Immature natural killer cell (primary cell): Measurements from ENCODE around the gene PAQR9. TPM values are rescaled to one million over a fixed set of nuclear protein-coding genes. Genes with fewer than 3 reads are reported as not detected.

Source experiments
- DNase-seq, 3 donors: peaks; one replicate each; pipeline ENCODE4 v3.0.0; 2022; ENCODE audit warnings: mixed read lengths in 1 of 3
- H3K27ac Mint-ChIP-seq, 6 donors: one replicate each; pipeline ENCODE4 v1.8.0; 2020; ENCODE audit warnings: mixed read lengths in 6 of 6, mild to moderate bottlenecking in 5 of 6, inconsistent platforms in 4 of 6, moderate library complexity in 3 of 6
- H3K27me3 Mint-ChIP-seq, 3 donors: one replicate each; pipeline ENCODE4 v1.8.0; 2020 to 2021; ENCODE audit warnings: low read depth in 3 of 3, mild to moderate bottlenecking in 3 of 3, mixed read lengths in 3 of 3, moderate library complexity in 3 of 3, inconsistent platforms in 1 of 3
- H3K36me3 Mint-ChIP-seq, 3 donors: one replicate each; pipeline ENCODE4 v1.8.0; 2020; ENCODE audit warnings: mixed read lengths in 3 of 3, inconsistent platforms in 2 of 3, mild to moderate bottlenecking in 2 of 3
- H3K4me1 Mint-ChIP-seq, 2 donors: one replicate each; pipeline ENCODE4 v1.8.0; 2020; ENCODE audit warnings: inconsistent platforms in 2 of 2, mild to moderate bottlenecking in 2 of 2, mixed read lengths in 2 of 2, moderate library complexity in 1 of 2
- H3K4me3 Mint-ChIP-seq, 5 donors: one replicate each; pipeline ENCODE4 v1.8.0; 2020; ENCODE audit warnings: mild to moderate bottlenecking in 5 of 5, mixed read lengths in 5 of 5, inconsistent platforms in 3 of 5, moderate library complexity in 3 of 5
- H3K9me3 Mint-ChIP-seq, 6 donors: one replicate each; pipeline ENCODE4 v1.8.0; 2020; ENCODE audit warnings: mild to moderate bottlenecking in 6 of 6, mixed read lengths in 6 of 6, inconsistent platforms in 4 of 6, moderate library complexity in 3 of 6
- polyA plus RNA-seq, 3 donors: library from polyadenylated mRNA; unstranded; fragments of 300-500 nt; fragmentation: Illumina TruSeq; gene quantifications; one replicate each; pipeline ENCODE4 v1.2.3, GENCODE V29; 2021

Gene PAQR9, protein sequence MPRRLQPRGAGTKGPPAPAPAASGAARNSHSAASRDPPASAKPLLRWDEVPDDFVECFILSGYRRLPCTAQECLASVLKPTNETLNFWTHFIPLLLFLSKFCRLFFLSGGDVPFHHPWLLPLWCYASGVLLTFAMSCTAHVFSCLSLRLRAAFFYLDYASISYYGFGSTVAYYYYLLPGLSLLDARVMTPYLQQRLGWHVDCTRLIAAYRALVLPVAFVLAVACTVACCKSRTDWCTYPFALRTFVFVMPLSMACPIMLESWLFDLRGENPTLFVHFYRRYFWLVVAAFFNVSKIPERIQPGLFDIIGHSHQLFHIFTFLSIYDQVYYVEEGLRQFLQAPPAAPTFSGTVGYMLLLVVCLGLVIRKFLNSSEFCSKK
- not detected for polyA plus RNA-seq

DNA sequence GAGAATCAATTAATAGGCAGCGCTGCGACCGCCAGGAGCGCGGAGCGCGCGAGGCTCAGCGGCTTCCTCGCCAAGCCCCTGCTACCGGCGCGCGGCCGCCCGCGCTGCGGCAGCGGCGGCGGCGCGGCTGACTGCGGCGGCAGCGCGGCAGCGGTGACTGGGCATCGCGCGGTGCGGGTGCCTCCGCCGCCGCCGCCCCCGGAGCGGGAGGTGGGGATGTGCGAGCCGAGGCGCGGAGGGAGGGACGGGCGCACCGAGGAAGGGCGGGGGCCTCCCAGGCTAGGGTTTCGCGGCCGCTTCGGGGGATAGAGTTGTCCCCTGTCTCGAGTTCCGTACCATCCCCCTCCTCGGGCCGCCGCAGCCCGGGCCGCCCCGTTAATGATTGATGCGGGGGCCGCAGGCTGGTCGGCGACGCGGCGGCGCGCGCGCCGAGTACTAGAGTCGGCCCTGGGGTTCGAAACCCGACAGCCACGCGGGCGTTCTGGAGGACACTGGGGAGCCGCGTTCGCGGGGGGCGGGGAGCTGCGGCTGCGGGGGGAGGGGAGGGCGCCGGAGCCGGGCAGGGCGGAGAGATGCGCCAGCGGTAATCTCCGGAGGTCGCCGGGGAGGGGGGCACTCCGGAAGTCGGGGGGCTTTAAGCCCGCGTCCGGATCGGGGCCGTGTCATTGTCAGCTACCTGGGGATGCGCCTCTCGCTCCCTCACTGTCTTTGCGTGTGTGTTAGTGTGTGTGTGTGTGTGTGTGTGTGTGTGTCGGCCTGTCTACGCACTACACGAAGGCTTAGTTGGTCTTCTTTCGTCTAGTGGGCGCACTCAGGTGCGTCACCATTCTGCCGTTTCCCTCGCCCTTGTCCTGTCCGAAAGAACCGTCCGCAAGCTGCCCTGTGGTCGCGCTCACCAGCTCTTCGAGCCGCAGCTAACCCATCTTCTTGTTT lies at the start of gene PAQR9:
Gene PAQR9 (minus strand): TSS at position 159 of the 933 bp plus-strand sequence. CDS start 338 bp downstream, outside the sequence.
- Mint-ChIP-seq H3K4me1 (peaks cover 18 to 21% of the 10 kb centered on the region in 2 donors), H3K27ac (no peak within 1 kb of the TSS), H3K9me3 (peaks cover 0 to 3% (median 0%) of the 10 kb centered on the region in 6 donors), H3K36me3 (peaks cover 0 to 4% (median 4%) of the 10 kb centered on the region in 3 donors), H3K4me3 (peak within 1 kb of the TSS; percentile 68 to 88 (median 81)), H3K27me3 (peaks cover 13 to 30% (median 24%) of the 10 kb centered on the region in 3 donors)
- peak in 1 of 3 donors; percentile 4 for DNase-seq

DNA sequence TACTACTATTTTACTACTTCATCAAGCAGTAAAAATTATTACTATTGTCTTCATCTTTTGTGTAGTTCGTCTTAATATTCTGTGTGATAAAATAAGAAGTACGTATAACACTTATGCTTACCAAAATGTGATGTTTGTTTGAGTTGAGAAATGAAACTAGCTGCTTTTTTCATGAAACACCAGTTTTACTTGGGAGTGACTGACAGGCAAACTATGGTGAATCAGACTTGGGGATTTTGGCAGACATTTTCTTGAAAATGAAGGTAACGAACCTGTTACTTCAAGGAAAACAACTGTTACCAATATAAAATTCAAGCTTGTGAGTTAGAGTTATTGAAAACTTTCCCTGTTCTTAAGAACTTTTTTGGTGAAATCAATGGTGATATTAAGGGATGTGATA lies 48.2 kb upstream of the PAQR9 start:
- no peak for DNase-seq
- H3K27me3 Mint-ChIP-seq, result no peaks in the 10 kb centered on the region
- peaks cover 37 to 74% of the 10 kb centered on the region in 2 donors for H3K4me1 Mint-ChIP-seq
- H3K36me3 Mint-ChIP-seq, result peaks cover 3 to 9% (median 4%) of the 10 kb centered on the region in 3 donors
- H3K4me3 Mint-ChIP-seq, result no peak overlapping the region
- no peak overlapping the region for H3K27ac Mint-ChIP-seq
- no peaks in the 10 kb centered on the region for H3K9me3 Mint-ChIP-seq

DNA sequence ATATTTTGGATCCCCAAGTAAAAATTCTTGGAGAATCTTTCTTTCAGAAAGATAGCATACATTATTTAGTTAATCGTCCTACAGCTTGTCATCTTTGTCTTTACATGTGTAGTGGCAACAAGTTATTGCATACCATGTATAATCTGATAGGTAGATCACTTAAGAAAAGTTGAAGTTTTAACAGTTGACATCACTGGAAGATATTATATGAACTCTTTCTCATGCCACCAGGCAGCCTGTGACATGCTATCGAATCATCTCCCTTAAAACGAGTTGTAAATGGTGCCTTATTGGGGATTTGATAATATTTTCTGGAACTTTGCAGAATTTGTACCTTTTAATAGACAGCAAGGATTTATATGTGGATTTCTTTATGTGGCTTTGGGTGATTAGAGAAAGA lies 46.5 kb upstream of the PAQR9 start:
- peaks cover 0 to 4% (median 0%) of the 10 kb centered on the region in 3 donors for H3K36me3 Mint-ChIP-seq
- H3K4me3 Mint-ChIP-seq, result no peak overlapping the region
- peaks cover 0 to 3% (median 0%) of the 10 kb centered on the region in 3 donors for H3K27me3 Mint-ChIP-seq
- H3K4me1 Mint-ChIP-seq, result peaks cover 46 to 81% of the 10 kb centered on the region in 2 donors
- no peaks in the 10 kb centered on the region for H3K9me3 Mint-ChIP-seq
- DNase-seq, result no peak
- no peak overlapping the region for H3K27ac Mint-ChIP-seq

DNA sequence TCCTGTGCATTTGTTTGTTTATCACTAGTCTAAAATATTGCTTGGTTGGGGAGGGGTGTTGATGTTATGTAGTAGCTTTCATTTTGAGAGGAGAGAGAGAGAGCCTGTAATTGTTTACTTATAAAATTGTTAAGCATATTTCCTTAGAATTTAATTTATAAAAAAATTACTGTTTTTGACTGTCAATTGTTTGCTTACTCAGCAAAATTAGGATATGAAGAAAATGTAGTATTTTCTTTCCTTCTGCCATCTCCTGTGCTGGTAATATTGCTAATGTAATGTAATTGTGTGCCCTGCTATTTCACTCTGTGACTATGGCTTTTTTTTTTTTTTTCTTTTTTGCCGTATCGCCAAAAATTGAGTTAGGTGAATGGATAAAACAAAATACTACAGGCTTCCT lies 41.3 kb upstream of the PAQR9 start:
- Mint-ChIP-seq H3K36me3 (no peaks in the 10 kb centered on the region), H3K9me3 (peaks cover 0 to 2% (median 0%) of the 10 kb centered on the region in 6 donors), H3K27ac (no peak overlapping the region), H3K27me3 (peaks cover 2 to 19% (median 2%) of the 10 kb centered on the region in 3 donors), H3K4me3 (peak overlapping the region in 1 of 5 donors; percentile 2), H3K4me1 (peaks cover 66 to 85% of the 10 kb centered on the region in 2 donors)
- DNase-seq, result no peak

DNA sequence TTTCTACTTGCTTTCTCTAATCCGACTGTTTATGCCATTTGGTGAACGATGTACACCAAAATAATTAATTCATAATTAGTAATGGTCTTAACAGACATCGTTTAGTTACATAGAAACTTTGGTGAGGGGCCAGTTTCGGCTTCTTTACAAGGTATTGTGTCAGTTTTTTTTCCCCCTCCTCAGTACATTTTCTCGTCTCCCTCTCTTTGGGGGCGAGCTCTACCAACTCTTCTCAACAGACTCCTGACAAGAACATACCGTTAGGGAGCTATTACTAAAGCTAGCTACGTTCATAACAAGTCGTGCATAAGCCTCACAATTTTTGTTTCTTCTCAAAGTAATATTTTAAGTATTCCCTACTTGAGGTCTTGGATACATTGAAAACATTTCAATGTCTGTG lies 39.3 kb upstream of the PAQR9 start:
- Mint-ChIP-seq H3K4me3 (peak overlapping the region; percentile 97 to 100 (median 99)), H3K27me3 (peaks cover 2 to 19% (median 2%) of the 10 kb centered on the region in 3 donors), H3K4me1 (peaks cover 55 to 64% of the 10 kb centered on the region in 2 donors), H3K27ac (peak overlapping the region; percentile 97 to 100 (median 100)), H3K9me3 (peaks cover 0 to 2% (median 0%) of the 10 kb centered on the region in 6 donors), H3K36me3 (no peaks in the 10 kb centered on the region)
- DNase-seq, result no peak

DNA sequence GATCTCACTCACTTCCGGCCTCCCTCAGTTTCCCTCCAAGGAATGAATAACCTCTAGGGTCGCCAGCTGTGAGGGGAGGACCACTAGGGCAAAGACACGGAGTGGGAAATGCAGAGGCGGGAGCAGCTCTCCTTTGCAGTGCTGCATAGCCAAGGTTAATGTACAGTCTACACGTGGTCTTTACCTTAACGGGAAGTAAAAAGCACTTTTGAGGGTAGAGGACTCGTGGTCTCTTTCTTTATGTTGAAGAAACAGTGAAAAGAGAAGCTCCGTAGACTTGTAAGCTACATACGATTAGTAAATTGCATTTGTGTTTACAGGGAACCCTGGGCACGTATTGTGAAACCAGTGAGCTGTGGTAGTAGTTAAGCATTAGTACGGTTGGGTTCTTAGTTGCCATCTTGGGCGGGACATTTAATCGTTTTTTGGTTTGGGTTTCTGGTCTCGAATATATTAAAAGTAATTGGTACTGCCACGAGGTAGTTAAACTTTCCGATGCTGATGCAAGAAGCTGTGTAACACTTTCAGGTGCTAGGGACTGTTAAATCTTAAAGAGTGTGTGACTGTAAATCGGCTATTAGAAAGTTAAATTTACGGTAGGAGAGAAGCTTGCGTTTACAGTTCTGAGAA lies 38.7 kb upstream of the PAQR9 start:
- Mint-ChIP-seq H3K4me1 (peaks cover 51 to 58% of the 10 kb centered on the region in 2 donors), H3K9me3 (peaks cover 0 to 2% (median 0%) of the 10 kb centered on the region in 6 donors), H3K4me3 (peak overlapping the region; percentile 97 to 100 (median 99)), H3K36me3 (no peaks in the 10 kb centered on the region), H3K27me3 (peaks cover 2 to 19% (median 2%) of the 10 kb centered on the region in 3 donors), H3K27ac (peak overlapping the region; percentile 97 to 100 (median 100))
- peak in 1 of 3 donors; percentile 3 for DNase-seq

DNA sequence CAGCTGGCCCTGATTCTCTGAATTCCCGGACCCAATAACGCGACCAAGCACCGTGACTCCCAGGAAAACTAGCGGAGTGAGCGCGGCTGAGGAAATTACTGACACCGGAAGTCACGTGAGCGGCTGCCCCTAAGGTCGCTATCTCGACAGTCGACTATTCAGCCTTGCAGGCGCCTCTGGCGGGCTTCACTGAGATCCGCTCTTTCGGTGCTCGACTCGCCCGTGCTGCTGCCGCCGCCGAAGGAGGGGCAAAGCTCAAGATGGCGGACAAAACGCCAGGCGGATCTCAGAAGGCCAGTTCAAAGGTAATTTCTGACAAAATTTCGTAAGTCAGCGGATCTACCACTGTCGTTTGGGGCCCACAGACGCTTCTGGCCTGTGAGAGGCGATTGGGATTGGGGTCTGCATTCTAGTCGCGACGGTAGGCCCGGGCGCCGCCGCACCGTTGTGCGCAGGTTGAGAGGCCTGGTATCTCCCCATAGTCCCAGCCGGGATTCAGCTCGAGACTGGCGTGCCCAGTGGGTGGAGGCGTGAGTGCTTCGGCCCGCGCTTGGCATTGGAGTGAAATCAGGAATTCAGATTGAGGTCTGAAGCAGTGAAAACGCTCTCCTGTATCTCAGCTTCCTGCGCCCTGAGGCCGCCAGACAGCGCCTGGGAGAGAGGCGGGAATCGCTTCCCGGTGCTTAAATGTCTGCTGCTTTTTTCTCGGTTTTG lies 38.1 kb upstream of the PAQR9 start, which contains the start of gene U2SURP:
Gene U2SURP (plus strand): TSS at position 202 of the 714 bp plus-strand sequence. CDS start 59 bp downstream, at position 261.
- peak within 1 kb of the TSS; percentile 97 to 100 (median 100) for H3K27ac Mint-ChIP-seq
- peak within 1 kb of the TSS; percentile 97 to 100 (median 99) for H3K4me3 Mint-ChIP-seq
- DNase-seq, result peak; percentile 87 to 89 (median 88)
- H3K4me1 Mint-ChIP-seq, result peaks cover 46 to 52% of the 10 kb centered on the region in 2 donors
- H3K36me3 Mint-ChIP-seq, result no peaks in the 10 kb centered on the region
- peaks cover 0 to 2% (median 0%) of the 10 kb centered on the region in 6 donors for H3K9me3 Mint-ChIP-seq
- H3K27me3 Mint-ChIP-seq, result peaks cover 2 to 19% (median 2%) of the 10 kb centered on the region in 3 donors

DNA sequence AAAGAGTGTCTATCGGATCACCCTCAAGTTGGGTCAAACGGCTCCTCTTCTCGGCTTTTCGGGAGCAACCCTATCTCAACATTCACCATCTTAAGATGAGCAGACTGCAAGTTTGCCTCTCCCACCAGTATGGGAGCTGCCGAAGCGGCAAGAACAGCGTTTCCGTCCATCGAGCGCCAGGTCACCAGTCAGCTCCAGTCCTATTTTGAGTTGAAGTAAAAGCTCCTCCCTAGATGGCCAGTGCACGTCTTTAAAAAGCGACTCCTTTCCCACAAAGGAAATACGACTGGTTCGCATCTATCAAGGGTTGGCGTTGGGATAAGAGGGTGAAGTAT lies 37.5 kb upstream of the PAQR9 start:
- peak in 1 of 3 donors; percentile 71 for DNase-seq
- no peaks in the 10 kb centered on the region for H3K36me3 Mint-ChIP-seq
- H3K27ac Mint-ChIP-seq, result peak overlapping the region; percentile 97 to 100 (median 100)
- H3K4me3 Mint-ChIP-seq, result peak overlapping the region; percentile 97 to 100 (median 99)
- peaks cover 0 to 2% (median 0%) of the 10 kb centered on the region in 6 donors for H3K9me3 Mint-ChIP-seq
- H3K27me3 Mint-ChIP-seq, result peaks cover 2 to 16% (median 2%) of the 10 kb centered on the region in 3 donors
- peaks cover 40 to 46% of the 10 kb centered on the region in 2 donors for H3K4me1 Mint-ChIP-seq

DNA sequence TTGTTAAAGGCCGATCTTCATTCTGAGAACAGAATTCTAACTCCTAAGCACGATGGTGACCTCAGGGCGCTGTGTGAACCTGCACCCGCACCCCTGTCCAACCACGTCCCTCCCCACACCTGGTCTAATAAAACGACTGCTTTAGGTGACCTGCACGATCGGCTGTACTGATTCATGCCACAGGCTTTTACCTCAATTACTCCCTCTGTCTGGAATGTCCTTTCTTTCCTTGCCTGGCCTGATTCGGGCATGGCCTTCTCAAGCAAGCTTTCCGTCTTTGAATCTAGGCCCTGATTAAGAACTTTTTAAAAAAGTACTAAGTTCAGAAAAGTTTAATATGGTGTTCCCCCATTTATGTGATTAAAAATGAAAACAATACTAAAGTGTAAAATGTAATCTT lies 37.1 kb upstream of the PAQR9 start:
- Mint-ChIP-seq H3K4me3 (peak overlapping the region; percentile 97 to 100 (median 99)), H3K36me3 (no peaks in the 10 kb centered on the region), H3K9me3 (peaks cover 0 to 2% (median 0%) of the 10 kb centered on the region in 6 donors), H3K27me3 (peaks cover 2 to 16% (median 2%) of the 10 kb centered on the region in 3 donors), H3K27ac (peak overlapping the region; percentile 97 to 100 (median 100)), H3K4me1 (peaks cover 39 to 42% of the 10 kb centered on the region in 2 donors)
- no peak for DNase-seq

DNA sequence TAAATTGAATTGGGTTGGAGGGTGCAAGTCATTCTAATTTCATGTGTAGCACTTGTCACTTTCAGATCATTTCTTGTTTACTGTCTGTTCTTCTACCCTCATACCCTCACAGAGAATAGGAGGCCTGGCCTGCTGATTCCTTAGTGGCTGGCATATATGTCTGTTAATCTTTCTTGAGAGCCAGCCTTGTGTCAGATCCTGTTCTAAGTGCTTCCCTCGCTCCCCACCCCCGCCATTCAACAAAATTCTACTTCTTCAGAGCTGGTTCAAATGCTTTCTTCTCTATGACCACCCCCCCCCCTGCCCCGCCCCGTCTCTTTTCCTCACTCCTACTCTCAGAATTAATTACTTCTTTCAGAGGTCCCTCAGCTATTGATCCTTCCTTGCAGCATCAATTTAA lies 36.4 kb upstream of the PAQR9 start:
- H3K27ac Mint-ChIP-seq, result peak overlapping the region in 3 of 6 donors; percentile 97 to 100 (median 100)
- peaks cover 0 to 2% (median 0%) of the 10 kb centered on the region in 6 donors for H3K9me3 Mint-ChIP-seq
- peaks cover 2 to 18% (median 2%) of the 10 kb centered on the region in 3 donors for H3K27me3 Mint-ChIP-seq
- H3K4me3 Mint-ChIP-seq, result peak overlapping the region; percentile 64 to 100 (median 99)
- H3K4me1 Mint-ChIP-seq, result peaks cover 35% of the 10 kb centered on the region in 2 donors
- DNase-seq, result no peak
- no peaks in the 10 kb centered on the region for H3K36me3 Mint-ChIP-seq

DNA sequence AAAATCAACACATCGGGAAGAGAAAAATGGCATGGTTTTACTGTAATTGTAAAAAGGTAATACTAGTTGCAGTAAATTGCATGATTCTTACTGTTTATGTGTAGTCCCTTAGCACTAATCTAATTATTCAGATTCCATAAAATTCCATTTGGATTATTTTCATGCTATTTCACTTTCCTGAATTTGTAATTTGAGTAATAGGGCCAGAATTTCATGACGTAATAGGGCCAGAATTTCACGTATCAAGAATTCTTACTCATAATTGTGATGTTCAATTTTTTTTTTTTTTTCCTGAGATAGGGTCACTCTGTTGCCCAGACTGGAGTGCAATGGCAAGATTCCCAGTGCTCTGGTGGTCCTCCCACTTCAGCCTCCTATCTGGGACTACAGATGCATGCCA lies 35.0 kb upstream of the PAQR9 start:
- no peak overlapping the region for H3K27ac Mint-ChIP-seq

DNA sequence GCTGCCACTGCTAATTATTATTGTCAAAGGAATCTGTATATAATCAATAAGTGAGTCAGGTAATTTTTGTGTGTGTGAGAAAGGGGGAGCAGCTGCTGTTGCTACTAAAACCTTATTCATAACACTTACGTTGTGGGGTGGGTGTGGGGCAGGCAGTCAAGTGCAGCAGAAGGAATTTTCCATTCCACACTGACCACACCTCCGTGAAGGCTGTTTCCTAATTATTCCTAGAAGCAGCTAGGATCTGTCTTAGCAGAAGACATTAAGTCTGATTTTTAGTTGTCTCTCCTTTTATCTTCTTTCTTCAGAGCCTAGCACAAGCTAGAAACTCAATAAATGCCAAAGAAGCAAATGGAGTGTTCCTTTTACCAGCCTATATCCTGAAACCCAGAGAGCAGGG lies 33.9 kb upstream of the PAQR9 start:
- Mint-ChIP-seq H3K27ac (no peak overlapping the region), H3K27me3 (peaks cover 2 to 16% (median 8%) of the 10 kb centered on the region in 3 donors), H3K9me3 (peaks cover 0 to 2% (median 0%) of the 10 kb centered on the region in 6 donors), H3K4me3 (no peak overlapping the region), H3K36me3 (no peaks in the 10 kb centered on the region), H3K4me1 (peaks cover 18 to 22% of the 10 kb centered on the region in 2 donors)
- DNase-seq, result no peak

More for the DNA sequence above, 35.0 kb upstream of the PAQR9 start:
- Mint-ChIP-seq H3K27me3 (peaks cover 2 to 18% (median 8%) of the 10 kb centered on the region in 3 donors), H3K36me3 (no peaks in the 10 kb centered on the region), H3K9me3 (peaks cover 0 to 2% (median 0%) of the 10 kb centered on the region in 6 donors), H3K4me1 (peaks cover 29 to 32% of the 10 kb centered on the region in 2 donors), H3K4me3 (no peak overlapping the region)
- no peak for DNase-seq
